ENCODE measurements around the gene PASK.
A peak's percentile ranks its signal among the peaks of the same experiment; 100 is the strongest.

The PASK gene

DNA sequence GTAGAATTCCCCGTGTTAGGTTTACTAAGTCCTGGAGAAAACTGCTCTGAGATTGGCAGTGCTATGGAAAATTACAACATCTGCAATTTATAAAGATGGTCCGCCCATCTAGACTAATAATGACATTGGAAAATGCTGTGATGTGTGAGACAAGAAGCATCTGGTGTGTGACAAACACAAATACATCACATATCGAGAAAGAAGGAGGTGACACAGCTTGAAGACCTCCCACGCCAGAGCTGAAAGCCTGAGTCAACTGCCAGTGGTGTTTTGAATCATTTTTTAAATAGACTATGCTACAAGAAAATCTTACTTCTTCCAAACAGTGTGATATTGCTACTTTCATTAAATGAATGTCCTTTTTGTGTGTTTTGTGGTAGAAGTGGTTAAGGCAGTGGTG, 30.6 kb upstream of the PASK start:
- no peak for DNase-seq

DNA sequence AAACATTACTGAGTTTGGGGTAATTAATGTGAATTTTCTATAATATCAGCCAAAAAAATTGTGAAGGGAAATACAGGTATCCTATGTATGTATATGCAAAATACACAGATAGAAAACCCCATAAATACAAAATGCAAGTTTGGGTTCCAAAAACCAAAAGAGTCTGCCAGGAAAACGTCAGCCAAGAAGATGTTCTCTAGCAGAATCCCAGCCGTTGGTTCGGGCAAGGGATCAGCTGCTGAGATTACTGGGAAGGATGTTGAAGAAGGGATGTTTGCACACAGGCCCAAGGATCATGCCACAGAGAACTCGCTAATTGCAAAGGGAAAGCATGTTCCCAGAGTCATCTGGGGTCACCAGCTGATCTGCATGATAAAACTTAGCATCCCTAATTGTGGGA, 29.7 kb upstream of the PASK start:
- DNase-seq, result no peak

DNA sequence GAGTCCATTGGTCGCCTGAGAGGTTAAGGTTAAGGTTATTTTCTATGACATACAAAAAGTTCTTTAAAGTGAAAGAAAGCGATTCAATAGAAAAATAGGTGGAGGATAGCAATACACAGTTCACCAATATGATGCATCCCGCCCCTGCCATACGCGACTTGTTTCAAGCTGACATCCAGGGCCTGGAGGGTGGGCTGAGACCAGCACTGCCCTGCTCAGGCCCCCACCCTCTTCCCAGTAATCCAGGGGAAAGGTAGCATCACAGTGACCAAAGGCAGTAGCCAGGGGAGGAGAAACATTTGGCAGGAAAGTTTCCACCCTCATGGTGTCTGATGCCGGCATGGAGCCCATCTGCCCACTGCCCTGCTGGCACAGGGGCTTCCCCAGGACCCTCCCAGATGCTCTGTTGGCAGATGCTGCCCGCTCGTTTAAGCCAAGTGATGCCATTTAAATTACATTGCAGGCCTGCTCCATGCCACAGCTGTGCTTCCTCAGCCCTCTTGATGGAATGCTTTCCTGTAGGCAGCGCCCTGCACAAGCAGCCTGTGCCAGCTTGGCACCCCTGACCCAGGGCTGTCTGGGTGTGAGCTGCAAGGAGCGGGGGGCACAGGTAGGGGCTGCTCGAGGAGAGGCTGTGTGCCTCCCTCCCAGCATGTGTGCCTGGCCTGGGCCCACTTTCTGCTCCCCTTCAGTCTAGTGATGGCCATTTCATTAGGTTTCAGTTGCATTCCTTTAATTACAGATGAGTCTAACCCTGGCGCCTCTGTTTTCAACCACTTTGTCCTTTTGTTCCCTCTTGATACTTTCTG, 28.5 kb upstream of the PASK start:
- no peak for DNase-seq

DNA sequence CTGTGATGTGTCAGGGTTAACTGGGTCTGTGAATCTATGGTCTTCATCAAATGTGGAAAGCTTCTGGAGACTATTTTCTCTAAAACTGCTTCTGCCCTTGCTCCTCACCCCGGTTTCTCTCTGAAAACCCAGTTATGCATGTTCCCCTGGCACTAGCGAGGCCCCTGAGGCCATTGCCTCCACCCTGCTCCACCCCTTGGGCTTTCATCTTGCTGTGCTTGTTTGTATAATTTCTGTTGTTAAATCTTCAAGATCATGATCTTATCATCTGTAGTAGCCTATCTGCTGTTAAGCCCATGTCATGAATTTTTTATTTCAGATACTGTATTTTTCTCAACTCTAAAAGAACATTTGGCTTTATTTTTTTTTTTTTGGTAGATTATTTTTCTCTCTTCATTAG, 24.3 kb upstream of the PASK start:
- DNase-seq, result no peak

DNA sequence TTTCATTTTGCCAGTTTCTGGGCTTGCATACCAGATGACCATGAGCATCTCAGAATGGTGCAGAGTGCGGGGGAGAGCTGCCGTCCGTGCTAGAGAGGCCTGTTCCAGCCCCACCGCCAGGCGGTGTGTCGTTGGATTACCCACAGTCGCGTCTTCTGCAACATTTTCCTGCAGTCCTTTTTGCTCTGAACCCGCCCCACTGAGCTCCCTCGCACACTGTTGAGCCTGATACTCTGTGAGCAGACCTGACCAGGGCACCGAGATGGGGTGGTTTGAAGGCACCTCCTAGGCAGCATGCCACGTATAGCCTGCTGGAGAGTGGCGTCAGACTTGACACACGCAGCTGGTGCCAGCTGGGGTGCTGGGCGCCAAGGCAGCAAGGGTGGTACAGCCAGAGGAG, 19.1 kb upstream of the PASK start:
- no peak for DNase-seq

DNA sequence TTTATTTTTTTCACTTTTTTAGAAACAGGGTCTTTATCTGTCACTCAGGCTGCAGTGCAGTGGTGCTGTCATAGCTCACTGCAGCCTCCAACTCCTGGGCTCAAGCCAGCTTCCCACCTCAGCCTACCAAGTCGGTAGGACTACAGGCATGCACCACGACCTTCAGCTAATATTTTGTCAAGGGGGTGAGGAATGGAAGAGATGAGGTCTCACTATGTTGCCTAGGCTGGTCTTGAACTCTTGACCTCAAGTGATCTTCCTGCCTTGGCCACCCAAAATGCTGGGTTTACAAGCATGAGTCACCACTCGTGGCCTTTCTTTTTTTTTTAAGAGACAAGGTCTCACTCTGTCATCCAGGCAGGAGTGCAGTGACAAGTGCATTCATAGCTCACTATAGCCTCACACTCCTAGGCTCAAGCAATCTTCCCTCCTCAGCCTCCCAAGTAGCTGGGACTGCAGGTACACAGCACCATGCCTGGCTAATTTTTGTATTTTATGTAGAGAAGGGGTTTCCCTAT, 14.4 kb upstream of the PASK start:
- no peak for DNase-seq

DNA sequence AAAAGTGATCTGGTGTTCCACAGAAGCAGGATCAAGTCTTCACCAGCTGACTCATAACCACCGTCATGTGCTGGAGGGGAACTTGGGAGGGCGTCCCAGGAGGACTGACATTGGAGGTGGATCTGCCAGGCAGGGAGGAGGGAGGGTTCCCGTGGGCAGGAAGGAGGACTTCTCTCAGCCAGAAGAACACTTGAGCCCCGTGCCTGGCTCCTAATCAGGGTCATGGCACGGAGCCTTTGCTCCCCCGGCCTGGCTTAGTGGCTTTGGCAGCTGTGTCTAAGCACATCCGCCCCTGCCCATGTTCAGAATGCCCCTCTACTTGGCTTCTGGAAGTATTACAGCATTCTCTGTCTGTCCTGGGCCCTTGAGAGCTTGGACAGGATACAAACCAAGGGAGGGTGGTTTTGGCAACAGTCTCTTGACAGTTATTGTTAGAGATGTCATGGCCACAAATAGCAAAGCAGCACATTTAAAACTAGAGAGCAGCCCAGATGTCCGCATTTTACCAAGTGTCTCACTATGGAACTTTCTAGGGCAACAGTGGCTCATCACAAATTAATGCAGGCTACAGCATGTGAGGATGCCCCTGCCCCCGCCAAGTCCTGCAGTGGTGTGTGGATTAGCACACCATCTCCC, 12.5 kb upstream of the PASK start:
- no peak for DNase-seq

DNA sequence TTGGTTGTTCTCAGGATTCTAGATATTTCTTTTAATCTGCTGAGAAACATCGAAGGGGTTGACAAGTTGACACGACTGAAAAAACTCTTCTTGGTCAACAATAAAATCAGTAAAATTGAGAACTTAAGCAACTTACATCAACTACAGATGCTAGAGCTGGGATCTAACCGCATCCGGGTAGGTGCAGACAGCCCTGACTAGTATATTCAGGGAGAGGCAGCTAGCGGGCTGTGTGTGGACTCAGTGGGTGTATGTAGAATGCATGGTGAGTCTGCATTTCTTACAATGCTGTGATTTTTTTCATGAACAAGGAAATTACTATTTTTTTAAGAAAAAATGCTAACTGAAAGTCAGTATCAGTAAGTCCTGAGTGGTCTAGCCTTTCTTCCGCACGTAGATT, 11.0 kb upstream of the PASK start:
- no peak for DNase-seq

DNA sequence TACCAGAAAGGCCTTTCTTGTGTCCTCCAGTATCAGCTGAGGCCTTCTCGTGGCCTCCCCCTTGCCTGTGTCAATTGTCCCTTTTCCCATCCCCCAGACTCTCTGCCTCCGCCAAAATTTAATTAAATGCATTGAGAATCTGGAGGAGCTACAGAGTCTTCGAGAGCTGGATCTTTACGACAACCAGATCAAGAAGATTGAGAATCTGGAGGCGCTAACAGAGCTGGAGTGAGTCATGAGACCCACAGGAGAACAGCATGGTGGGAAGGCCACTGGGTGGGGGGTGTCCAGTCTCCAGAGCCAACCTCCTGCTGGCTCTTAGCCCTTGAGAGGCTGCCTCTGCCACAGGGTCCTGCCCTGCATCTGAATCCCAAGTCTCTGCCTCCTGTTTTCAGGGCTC, 9.8 kb upstream of the PASK start:
- DNase-seq, result no peak

DNA sequence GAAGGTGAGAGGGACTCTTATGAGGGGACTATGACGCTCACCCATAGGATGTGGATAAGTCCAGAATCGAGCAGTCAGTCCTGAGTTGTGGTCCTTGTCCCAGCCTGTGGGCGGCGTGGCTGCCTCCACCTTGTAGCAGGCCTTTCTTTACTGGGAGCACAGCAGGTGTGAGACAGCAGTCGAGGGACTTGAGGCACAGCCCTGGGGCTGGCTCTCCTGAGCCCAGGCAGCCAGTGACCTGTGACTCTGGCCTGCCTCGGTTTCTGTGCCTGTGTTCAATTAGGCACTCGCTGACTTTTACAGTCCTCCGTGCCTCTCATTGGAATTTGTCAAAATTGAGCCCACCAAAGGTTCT, 9.3 kb upstream of the PASK start:
- no peak for DNase-seq

DNA sequence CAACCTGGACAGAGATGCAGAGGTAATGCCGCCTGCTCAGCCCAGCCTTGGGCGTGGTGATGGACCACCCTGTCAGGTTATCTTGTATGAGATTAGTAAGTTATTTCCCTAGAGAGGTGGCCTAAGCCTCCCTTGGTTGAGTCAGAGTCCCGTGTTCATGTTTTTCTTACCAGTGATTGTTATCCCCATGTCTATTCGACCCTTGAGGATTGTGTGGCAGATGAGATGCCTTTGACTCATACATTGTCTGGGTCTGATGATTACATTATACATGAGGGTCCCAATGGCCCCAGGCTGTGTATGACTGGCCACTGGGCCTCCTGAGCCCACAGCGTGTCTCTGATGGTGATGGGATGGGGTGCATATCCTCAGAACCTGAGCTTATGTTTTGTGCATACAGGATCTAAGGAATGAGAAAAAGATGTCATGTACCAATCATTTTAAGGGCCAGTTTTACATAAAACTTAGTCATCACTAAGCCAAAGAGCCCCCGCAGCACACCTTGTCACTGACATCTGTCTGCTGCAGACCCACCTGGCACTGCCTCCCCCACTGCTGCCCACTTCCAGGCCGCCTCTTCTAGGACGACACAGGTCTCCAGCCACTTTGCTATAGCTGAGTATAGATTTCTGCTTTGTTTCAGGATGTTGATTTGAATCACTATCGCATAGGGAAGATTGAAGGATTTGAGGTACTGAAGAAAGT, 8.7 kb upstream of the PASK start:
- no peak for DNase-seq

DNA sequence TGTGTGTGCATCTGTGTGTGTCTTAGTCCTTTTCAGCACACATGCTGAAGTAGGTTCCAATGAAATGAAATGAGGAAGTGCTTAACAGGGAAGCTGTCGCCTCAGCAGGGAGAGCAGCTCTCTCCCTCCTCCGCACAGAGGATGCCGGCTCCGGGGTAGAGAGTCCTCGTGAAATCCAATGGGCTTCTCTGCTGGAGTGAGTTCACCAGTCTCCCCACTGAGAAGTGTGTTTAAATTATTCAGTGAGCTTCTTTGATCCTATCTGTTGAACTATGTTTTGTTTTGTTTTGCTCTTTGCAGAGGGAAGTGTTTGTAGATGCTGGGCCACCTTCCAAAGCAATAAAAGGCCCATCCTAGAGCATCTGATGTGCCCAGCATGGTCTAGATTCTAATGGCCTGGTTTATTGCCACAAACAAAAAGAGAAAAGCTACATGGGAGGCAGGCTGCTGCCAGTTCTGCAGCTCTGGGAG, 7.7 kb upstream of the PASK start:
- DNase-seq, result no peak

DNA sequence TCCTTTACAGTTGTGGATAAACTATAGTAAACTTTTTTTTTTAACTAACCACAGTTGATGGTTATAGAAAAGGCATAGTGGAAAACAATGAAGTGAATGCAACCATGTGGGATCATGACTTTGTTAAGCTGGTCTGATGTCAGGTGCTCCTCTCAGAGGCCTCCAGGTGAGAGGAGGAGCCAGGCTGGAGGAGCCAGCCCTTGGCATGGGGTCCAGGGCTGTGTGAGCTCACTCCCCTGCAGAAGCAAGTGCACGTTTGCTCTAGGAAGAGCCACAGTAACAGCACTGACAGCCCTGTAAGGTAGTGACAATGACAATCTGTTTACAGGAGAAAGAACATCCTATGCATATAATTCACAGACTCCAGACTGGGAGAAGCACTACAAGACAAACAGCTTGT, 6.7 kb upstream of the PASK start:
- DNase-seq, result no peak

DNA sequence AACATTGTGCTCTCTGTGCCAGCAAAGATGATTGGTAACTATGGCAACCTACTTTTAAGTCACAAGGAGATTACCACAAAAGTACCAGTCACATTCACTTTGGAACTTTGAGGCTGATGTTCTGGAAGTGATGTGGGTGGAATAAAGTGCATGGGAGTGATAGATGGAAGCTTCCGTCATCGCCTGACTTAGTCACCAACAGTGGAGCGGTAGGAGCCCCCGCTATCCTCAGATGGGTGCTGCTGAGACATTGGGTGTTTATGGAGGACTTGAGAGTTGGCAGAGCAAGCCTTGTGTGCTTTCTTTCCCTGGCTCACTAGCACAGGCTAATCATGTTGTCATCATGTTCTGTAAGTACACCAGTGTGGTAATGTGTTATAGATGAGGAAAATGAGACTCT, 5.6 kb upstream of the PASK start:
- no peak for DNase-seq

DNA sequence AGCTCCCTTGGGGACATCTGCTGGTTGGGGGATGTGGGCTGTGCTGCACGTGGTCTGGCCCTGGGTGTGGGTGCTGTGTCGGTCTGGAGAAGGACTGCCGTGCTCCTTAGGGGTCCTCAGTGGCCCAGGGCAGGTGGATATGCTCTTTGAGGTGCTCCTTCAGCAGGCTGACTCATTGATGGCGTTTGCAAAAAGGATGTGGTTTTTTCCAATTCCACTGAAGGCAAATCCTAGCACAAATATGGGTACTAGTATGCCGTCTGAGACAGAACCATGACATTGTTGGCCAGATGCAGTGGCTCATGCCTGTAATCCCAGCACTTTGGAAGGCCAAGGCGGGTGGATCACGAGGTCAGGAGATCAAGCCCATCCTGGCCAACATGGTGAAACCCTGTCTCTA, 4.3 kb upstream of the PASK start:
- no peak for DNase-seq

DNA sequence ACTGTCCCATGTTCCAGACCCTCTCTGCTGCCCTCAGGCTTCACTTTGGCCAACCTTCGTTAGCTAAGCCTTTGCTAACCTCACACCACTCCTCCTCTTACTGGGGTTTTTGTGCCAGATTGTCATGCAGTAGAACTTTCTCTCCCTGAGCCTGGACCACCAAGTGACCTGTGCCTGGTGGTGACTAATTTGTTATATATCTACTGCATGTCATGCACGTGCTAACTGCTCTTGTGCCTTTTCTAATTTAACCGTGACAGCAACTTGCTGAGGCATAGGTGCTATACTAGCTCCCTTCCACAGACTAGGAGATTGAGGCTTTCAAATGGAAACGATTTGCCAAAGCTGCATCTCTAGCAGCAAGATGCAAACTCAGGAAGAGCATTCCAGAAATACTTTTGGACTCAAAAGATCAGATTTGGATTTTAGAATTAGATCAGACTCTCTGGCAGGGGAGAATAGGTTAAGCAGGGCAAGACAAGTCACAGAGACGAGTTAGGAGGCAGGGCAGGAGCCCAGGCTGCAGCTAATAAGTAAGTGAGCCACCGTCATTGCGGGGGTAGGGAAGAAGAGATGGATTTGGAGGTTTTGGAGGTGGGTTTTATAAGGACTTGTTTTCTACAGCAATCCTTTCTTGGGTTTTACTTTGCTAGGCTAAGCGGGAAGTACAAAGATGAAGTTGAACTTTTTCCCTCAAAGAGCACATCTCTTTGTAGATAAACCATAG, 2.8 kb upstream of the PASK start:
- DNase-seq, result no peak

DNA sequence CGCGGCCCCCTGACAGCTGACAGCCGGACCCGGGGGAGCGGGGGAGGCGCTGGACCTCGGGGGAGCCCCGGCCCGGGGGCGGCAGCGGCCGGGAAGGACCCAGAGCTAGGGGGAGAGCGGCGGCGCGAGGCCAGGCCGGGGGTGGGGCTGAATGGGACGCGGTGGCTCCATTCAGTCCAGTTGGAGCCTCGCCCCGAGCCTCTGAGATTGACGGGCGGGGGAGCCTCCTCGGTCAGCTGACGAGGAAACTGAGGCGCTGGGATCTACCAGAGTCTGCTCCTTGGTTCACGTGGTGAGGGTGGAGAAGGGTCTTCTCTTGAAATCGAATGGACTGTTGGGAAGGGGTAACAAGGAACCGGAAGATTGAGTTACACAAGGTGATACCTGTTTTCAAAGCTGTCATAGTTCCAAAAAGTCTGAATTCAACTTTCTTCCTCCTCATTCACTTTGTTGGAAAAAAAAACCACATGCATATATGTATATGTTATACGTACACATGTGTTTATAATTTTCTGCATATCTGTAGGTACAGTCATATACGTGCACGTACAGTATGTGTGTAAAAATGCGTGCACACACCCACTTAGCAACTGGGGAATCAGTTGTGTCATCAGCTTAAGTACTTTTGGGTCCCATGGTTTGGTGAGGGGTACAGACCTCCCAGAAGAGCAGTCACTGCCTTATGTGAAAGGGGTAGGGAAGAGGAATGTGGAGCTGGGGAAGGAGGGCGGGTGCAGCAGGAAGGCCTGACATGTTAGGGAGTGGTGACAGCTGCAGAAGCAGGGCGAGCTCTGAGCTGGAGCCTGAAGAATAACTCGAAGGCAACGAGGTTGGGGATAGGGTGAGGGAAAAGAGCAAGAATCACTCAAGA, 1.6 kb upstream of the PASK start:
- DNase-seq, result no peak

DNA sequence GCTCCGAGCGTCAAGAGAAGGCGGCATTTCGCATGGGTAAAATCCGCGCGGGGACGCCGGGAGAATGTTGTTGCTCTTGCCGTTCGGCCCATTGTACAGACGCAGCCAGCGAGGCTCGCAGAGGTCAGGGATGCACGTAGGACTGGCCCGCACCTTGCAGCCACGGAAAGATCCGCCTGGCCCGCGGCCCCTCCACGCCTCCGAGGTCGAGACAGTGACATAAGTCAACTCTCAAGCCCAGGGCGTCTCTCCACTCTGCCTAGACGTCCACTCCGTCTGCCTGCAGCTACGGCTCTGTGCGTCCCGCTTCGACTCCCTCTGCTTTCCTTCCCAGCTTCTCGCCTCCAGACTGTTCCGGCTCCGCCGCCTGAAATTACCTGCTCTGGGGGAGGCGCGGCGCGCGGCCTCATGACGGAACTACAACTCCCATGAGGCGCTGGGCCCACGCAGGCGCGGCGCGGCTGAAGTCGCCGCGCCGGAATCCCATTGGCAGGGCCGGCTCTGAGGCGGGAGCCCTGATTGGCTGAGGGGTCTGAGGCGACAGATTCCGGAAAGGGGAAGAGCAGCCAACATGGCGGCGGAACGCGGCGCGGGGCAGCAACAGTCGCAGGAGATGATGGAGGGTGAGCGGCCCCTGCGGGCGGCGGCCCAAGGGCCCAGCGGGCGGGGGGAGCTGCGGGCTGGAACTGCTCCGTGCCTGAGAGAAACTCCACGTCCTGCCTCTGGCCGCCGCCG, 820 bp upstream of the PASK start, which contains the start of gene PPP1R7:
Gene PPP1R7 (plus strand): TSS at position 543 of the 735 bp plus-strand sequence. CDS start 29 bp downstream, at position 572.
- peak; percentile 96 to 97 for DNase-seq

DNA sequence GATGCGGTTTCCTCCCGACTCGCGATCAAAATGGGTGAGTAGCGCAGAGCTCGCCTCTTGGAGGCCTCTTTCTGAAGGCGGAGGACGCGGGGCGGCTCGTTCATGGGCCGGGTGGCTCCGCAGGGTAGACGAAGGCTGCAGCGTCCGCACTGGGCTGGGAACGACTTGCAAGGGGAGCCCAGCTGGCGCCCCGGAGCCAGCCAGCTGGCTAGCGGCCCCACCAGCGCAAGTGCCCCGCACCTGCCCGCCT, 328 bp upstream of the PASK start:
- DNase-seq, result no peak

DNA sequence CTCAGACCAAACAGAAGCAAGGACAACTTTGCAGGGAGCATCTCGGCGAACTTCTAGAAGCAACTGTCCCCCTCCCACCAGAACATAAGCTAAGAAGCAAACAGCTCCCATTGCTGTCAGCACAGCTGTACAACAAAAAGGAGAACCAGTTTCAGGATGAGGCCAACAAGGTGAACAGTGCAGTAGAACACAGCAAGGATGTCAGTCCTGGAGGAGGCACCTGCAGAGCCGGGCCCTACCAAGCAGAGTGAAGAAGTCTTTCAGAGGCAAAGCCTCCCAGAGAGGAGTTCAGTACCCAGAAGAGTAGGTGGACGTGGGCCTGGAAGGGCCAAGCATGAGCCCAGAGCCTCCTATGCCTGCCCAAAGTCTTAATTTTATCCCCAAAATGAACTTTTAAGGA, 1.0 kb downstream of the PASK start:
- DNase-seq, result no peak

DNA sequence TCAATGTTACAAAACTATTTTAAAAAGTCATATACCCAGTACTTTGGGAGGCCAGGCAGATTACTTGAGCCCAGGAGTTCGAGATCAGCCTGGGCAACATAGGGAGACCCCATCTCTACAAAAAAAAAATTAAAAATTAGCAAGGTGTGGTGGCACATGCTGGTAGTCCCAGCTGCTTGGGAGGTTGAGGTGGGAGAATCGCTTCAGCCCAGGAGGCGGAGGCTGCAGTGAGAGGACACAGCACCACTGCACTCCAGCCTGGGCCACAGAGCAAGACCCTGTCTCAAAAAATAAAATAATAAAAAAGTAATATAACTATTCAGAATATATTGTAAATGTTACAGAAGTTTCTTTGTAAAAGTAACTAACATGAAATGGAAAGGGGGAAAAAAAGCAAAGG, 1.9 kb downstream of the PASK start:
- no peak for DNase-seq

DNA sequence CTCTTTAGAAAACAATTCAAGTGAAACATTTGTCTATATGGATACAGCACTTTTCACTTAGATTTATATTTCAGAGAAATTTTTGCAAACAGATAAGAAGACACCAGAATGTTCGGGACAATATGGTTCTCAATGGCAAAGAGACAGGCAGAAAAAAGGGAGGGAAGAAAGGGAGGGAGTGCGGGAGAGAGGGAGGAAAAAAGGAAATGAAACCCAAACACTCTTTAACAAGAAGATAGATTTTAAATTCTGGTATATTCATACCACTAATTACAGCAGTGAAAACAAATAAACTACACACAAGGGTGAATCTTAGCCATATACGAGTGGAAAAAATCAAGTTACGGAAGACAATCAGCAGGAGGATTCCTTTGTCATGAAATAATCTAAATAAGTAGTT, 3.0 kb downstream of the PASK start:
- DNase-seq, result no peak

Data from CD4-positive, alpha-beta T cell treated with Interferon alpha-2 for 1 hour (primary cell).